HG03095 (cell line): ENCODE data around the gene SLC9A2.
A peak's percentile ranks its signal among the peaks of the same experiment; 100 is the strongest.

Experiments
- ATAC-seq: cut with Tn5 transposase; IDR thresholded peaks from one replicate; pipeline ENCODE4 v1.9.1; 2021; ENCODE audit warnings: moderate library complexity; ENCODE audit not compliant: unreplicated experiment

SLC9A2 gene

GRCh38 chr2:102724553-102724952 is 105.2 kb downstream of the SLC9A2 start:
- ATAC-seq: no peak

- no peak for ATAC-seq
Measured at GRCh38 chr2:102726128-102727087, 107.1 kb downstream of the SLC9A2 start.

- ATAC-seq: no peak
Measured at GRCh38 chr2:102735416-102736109, 116.2 kb downstream of the SLC9A2 start.

- peak; percentile 15 for ATAC-seq
Measured at GRCh38 chr2:102736110-102736409, 116.7 kb downstream of the SLC9A2 start.

- ATAC-seq: peak; percentile 92
Measured at GRCh38 chr2:102736410-102737409, 117.4 kb downstream of the SLC9A2 start.

GRCh38 chr2:102737431-102737830 is 118.1 kb downstream of the SLC9A2 start:
- ATAC-seq: peak; percentile 35

- ATAC-seq: no peak
Measured at GRCh38 chr2:102743259-102743658, 123.9 kb downstream of the SLC9A2 start.

GRCh38 chr2:102748107-102748506 is 128.8 kb downstream of the SLC9A2 start:
- ATAC-seq: no peak

- ATAC-seq: no peak
Measured at GRCh38 chr2:102749938-102750337, 130.6 kb downstream of the SLC9A2 start.

GRCh38 chr2:102753563-102754159 is 134.3 kb downstream of the SLC9A2 start:
- no peak for ATAC-seq

- ATAC-seq: no peak
Measured at GRCh38 chr2:102754456-102755145, 135.2 kb downstream of the SLC9A2 start.

GRCh38 chr2:102755284-102755683 is 135.9 kb downstream of the SLC9A2 start:
- no peak for ATAC-seq

- ATAC-seq: no peak
Measured at GRCh38 chr2:102758439-102758838, 139.1 kb downstream of the SLC9A2 start.
